Epidermal melanocyte (primary cell): ENCODE results near the gene PDCD2.
"Not testable (repeated sequence)": the region's sequence is repeated elsewhere in the genome, so short reads cannot be mapped to it uniquely, and the experiment has no call there.

Source experiments
- DNase-seq: peaks from one replicate; pipeline ENCODE4 v3.0.0; 2011; ENCODE audit warnings: low spot score; ENCODE audit not compliant: insufficient read length

PDCD2 gene

DNA sequence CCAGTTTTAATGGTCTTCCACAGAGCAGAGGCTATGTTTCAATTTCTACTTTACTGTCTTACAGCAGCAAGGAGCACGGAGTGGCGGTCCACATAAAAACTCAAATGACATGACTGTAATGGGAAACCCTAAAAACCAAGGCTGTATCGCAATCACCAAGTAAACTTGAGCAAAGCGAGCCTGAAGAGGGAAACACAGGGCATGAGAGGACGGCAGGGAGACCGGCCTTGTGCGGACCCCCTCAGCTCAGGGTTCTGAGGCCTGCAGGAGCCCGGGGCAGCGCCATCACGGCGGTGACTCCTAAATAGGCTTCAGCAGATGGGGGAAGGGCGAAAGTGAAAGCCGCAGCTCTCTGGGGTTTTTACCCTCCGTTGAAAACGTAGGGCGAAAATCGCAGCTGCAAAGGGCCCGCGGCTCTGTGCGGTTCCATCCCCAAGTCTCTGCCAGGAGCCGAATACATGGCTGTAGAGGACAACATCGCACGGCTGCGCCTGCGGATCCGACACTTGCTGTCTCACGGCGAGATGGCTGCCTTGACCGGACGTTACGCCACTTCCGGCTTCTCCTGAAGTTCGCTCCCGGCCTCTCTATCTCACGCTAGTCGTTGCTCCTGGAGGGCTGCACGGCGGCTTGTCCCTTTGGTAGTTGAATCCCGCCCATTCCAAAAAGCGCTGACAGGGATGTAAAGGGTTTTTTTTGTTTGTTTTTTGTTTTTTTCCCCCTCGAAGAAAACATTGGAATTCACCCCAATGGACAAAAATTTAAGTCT lies 31.5 kb downstream of the PDCD2 start, which contains the start of gene PSMB1:
Gene PSMB1, minus strand, starts transcription at position 543 of the 769 bp plus-strand sequence. Its CDS starts 65 bp downstream, at position 478.
- peak; percentile 24 for DNase-seq

DNA sequence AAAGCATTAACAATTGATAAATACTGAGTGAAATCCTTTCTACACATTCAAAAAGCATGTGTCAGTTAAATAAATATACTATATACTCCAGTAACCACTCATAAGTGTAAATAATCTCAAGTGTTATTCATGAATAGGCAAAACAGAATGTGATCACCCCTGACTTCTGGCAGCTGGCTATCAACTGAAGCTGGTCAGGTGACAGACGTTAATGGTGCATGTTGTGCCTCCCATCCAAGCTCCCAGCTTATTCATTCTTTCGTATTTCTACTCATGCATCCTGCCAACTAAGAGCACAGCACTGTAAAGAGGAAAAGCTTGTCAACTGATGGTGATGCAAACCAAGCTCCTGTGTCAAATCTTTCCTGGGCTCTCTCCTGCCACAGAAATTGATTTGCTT lies 39.0 kb downstream of the PDCD2 start:
- DNase-seq = no peak

DNA sequence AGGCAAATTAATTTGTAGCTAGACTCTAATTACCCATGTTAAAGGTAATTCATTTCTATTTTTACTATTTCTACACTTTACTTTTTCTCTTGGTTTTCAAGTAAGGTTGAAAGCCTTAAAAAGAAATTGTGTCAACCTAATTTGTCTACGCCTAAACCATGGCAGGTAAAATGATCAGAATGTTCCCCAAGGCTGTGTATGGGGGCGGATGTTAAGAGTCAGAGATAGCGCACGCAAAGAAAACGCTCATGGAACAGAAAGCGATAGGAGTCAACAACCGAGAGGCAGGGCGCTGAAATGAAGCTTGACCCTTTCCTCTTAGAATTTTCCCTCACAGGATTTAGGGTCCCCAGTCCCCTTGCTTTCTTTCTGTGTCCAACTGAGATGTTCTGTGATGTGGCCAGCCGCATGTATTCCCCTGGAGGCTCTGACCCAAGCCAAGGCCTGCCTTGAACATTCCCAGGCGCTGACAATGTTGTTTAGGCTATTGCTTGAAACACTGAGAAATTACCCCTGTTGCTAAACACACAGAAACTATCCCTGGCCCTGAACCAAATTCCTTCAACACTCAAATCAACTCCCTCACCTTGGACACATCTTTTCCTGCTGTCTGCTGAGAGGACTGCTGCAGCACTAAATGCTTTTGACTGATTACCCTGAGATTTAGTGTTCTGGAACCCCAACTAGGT lies 42.3 kb downstream of the PDCD2 start:
- no peak for DNase-seq

DNA sequence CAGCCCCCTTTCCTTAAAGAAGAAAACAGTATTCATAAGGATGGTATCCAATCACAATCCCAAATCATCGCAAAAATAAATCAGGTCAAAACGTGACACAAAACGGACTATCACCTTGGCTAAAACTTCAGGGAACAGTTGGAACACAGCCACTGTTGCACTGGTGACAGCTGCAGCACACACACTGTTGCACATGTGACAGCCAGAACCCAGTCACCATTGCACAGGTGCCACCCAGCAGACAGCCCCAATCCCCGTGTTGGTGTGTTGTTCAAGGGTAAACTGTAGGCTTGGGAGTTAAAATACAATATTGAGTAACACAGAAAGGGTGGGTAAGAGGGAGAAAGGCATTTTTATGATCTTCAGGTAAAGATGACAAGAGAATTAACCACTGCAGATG lies 47.1 kb downstream of the PDCD2 start:
- no peak for DNase-seq

DNA sequence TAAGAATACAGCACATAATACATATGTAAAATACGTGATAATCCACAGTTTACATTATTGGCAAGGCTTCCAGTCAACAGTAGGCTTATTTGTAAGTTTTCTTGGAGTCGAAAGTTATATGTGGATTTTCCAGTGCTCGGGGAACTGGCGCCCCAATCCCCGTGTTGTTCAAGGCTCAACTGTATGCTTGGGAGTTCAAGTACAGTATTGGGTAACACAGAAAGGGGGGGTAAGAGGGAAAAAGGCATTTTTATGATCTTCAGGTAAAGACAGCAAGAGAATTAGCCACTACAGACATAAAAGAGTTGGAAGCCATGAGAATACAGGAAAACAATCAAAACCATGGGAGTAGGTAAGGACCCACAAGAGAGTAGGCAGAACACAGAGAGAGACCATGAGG lies 47.8 kb downstream of the PDCD2 start:
- DNase-seq = no peak

DNA sequence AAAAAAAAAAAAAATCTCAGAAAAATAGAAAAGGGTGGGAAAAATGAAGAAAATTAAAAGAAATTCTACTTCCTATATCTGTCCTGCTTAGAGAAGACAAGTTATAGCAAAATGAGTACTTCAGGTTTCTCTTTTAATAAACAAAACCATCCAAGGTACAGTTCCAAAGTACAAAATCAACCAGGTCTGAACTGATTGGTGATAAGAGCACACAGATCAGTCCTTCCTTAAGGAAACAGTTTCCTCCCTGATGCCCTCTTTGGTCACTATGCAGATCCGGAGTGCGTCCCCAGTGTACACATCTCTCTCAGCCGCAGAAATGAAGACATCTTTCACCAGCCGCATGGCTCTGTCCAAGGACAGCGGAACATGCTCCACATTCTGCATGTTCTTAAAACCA lies 49.4 kb downstream of the PDCD2 start:
- DNase-seq = no peak

DNA sequence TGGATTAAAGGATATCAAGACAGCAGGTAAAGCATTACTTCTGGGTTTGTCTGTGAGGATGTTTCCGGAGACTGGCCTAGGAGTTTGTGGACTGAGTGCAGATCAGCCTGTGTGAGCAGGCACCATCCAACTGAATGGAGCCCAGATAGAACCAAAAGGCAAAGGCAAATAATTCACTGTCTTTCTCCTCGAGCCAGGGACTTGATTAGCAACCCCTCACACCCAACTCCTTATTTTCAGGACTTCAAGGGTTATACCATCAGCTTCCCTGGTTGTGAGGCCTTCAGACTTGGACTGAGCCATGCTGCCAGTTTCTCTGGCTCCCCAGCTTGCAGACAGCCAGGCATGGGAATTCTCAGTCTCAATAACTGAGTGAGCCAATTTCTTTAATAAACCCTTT lies 50.6 kb downstream of the PDCD2 start:
- DNase-seq = no peak

DNA sequence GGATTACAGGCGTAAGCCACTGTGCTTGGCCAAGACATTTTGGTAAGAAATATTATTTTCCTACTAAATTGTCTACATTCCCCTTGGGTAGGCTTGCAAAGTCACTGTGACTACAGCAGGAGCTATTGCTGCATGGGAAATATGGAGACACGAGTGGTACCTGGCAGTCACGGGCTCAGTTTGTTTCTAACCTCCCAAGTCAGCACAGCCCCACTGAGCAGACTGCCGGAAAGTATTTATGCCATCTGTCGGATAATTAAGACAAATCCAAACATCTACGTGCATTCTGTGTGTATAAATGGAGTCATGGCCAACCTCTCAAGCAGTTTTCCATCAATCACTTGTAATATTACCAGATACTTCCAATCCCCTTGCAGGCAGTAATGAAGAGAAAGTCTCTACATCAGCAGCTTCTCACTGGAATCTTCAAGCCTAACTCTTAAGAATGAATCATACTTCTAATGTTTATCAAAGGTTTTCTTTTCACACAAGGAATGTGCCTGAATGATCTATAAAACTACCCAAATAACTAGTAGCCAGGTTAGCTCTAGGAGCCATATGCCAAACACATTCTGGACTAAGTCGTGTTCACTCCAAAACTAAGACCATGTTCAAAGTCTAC lies 51.5 kb downstream of the PDCD2 start:
- DNase-seq = no peak

DNA sequence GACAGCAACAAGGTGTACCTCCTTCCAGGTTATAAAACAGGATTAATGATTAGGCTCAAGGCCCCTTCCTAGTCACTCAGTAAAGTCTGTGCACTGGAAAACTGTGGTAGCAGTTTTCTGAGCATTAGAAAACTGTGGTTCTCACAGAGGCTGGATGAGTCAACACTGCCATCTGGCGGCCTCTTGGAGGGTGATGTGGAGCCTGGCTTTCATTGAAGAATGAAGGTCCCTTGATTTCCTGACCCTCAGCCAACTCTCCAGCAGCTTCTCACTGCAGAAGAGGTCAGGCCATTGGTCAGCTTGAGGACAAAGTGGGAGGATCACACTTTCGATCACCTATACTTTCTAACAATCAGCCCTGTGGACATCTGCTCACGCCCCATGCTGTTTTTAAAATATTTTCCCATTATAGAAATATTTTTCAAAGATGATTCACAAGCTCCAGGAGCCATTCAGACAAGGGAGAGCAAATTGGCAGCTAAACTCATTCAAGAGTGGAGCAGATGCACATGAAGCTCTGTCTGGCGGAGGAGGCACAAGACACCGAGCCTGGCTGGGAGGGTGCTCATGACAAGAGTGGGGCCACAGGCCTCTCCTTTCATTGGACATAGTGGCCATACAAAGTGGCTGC lies 54.5 kb downstream of the PDCD2 start:
- peak; percentile 76 for DNase-seq

DNA sequence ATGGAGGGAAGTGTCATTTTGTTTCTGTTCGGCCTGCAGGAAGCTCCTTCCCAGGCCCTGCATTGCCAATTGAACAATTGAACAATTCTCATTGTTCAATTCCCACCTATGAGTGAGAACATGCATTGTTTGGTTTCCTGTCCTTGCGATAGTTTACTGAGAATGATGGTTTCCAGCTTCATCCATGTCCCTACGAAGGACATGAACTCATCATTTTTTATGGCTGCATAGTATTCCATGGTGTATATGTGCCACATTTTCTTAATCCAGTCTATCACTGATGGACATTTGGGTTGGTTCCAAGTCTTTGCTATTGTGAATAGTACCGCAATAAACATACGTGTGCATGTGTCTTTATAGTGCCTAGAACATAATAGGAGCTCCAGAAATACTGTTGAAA lies 56.4 kb downstream of the PDCD2 start:
- DNase-seq = not testable (repeated sequence)

DNA sequence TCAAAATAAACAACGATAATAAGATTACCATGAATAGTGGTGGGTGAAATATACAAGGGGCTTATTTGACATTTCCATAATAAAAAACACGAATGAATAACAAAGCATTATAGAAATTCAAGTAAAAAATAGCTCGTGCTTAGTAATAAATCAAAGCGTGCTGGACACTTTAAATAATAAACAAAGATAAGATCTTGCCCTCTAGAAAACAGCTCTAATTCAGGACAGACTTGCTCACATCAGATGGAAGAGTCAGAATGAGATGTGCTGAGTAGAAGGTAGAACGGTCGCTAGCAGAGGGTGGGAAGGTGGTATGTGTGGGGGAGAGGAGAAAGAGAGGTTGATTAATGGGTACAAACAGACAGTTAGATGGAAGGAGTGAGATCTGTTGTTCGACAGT lies 58.6 kb downstream of the PDCD2 start:
- no peak for DNase-seq
